ENCODE results near the gene MYH9.

MYH9 gene

DNA sequence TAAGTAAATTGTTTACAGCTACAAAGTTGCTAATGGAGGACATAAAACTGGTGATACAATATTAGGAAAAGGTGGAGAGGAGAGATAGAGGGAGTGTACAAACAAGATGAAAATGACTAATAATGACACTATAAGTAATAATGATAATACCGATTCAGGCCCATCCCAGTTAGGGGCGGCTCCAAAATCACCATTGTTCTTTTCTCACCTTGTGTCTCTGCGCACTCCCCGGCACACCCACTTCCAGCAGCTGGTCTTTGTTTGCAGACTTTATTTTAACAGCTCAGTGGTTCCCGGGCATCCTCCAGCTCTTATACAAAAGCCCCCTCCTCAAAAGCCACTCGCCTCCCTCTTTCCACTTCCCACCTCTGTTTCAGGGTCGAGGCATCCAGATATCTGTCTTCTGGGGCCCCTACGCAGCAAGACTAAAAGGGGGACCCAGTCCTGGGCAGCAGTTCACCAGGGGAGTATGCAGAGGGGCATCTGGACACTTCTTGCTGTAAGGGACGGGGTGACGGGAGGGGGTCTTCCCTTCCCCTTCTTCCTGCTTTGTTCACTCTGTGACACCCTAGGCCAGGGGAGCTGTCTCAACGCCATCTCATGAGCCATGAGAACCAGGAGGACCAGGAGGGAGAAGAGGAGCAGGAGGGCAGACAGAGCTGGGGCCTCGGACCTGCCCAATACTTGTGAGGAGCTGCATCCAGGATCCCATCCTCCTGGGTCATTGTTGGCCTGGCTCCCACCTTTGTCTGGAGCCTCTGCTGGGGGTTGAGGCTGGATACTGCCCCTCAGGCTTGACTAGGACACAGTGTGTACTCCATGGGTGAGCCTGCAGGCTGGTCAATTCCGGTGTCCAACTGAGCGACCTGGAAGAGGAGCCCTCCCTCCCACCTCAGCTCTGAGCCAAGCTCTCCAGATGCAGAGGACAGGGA lies 151.1 kb downstream of the MYH9 start:
- Mint-ChIP-seq H3K9me3 (peaks cover 2% of the 10 kb centered on the region), H3K36me3 (peaks cover 58% of the 10 kb centered on the region), H3K27me3 (no peaks in the 10 kb centered on the region), H3K4me3 (no peak overlapping the region), H3K4me1 (peaks cover 81% of the 10 kb centered on the region), H3K27ac (no peak overlapping the region)
- no peak for ATAC-seq

- Mint-ChIP-seq H3K9me3 (peaks cover 2% of the 10 kb centered on the region), H3K4me1 (peaks cover 81% of the 10 kb centered on the region), H3K27me3 (no peaks in the 10 kb centered on the region), H3K27ac (no peak overlapping the region), H3K4me3 (no peak overlapping the region), H3K36me3 (peaks cover 69% of the 10 kb centered on the region)
- ATAC-seq = no peak
Measured at GRCh38 chr22:36235585-36235984, 152.2 kb downstream of the MYH9 start.

DNA sequence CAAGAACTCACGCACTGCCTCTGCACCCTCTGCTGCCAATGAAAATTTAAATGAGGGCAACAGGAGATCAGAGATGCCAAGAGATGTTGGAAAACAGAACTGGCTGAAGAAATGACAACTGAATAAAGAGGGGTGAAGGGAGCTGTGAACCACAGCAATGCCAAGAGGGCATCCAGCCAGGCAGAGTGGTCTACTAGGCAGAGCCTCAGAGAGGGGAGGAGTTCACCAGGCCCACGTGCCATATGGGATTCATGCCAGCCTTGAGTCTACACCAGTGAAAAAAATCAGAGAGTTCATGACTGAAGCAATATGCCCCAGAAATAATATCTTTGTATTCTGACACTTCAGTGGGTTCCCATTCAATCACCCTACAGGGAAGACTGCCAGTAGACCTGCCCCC lies 152.8 kb downstream of the MYH9 start:
- Mint-ChIP-seq H3K27me3 (no peaks in the 10 kb centered on the region), H3K36me3 (peaks cover 74% of the 10 kb centered on the region), H3K9me3 (peaks cover 2% of the 10 kb centered on the region), H3K27ac (no peak overlapping the region), H3K4me3 (no peak overlapping the region), H3K4me1 (peaks cover 78% of the 10 kb centered on the region)
- ATAC-seq = no peak

DNA sequence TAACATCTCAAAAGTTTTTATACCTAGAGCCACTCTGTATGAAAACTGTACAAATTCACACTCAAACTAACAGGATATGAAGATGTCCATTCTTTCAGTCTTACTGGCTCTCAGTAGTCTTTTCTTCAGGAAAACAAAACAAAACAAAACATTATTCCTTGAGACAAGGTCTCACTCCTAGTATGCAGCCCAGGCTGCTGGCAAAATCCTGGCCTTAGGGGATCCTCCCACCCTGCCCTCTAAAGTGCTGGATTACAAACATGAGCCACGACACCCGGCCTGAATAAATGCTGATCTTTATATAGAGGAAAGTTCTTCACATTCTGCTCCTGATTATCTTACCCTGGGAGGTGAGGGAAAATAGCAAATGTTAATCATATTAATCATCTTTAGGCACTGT lies 153.6 kb downstream of the MYH9 start:
- no peaks in the 10 kb centered on the region for H3K27me3 Mint-ChIP-seq
- H3K4me1 Mint-ChIP-seq = peaks cover 71% of the 10 kb centered on the region
- no peak overlapping the region for H3K4me3 Mint-ChIP-seq
- peaks cover 2% of the 10 kb centered on the region for H3K9me3 Mint-ChIP-seq
- H3K36me3 Mint-ChIP-seq = peaks cover 81% of the 10 kb centered on the region
- no peak for ATAC-seq
- peak overlapping the region; percentile 29 for H3K27ac Mint-ChIP-seq

DNA sequence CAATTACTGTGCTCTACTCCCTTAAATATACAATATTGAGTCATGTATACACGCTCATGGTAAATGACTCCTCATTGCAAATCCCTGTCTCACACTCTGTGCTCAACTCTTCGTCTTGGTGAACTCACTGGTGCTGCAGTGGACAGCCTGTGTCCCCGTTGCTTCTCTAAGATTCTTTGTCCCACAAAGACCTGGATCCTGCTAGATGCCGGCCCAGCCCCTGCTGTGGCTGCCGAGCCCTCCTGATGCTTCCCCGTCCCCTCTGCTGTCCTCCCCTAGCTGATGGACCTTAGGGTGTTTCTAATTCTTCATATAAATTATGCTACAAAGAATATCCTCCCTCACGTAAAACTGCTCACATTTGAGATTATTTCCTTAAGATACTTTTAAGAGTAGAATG lies 154.0 kb downstream of the MYH9 start:
- H3K27me3 Mint-ChIP-seq = no peaks in the 10 kb centered on the region
- H3K9me3 Mint-ChIP-seq = peaks cover 2% of the 10 kb centered on the region
- H3K36me3 Mint-ChIP-seq = peaks cover 86% of the 10 kb centered on the region
- no peak for ATAC-seq
- peaks cover 66% of the 10 kb centered on the region for H3K4me1 Mint-ChIP-seq
- H3K27ac Mint-ChIP-seq = peak overlapping the region; percentile 67
- no peak overlapping the region for H3K4me3 Mint-ChIP-seq

DNA sequence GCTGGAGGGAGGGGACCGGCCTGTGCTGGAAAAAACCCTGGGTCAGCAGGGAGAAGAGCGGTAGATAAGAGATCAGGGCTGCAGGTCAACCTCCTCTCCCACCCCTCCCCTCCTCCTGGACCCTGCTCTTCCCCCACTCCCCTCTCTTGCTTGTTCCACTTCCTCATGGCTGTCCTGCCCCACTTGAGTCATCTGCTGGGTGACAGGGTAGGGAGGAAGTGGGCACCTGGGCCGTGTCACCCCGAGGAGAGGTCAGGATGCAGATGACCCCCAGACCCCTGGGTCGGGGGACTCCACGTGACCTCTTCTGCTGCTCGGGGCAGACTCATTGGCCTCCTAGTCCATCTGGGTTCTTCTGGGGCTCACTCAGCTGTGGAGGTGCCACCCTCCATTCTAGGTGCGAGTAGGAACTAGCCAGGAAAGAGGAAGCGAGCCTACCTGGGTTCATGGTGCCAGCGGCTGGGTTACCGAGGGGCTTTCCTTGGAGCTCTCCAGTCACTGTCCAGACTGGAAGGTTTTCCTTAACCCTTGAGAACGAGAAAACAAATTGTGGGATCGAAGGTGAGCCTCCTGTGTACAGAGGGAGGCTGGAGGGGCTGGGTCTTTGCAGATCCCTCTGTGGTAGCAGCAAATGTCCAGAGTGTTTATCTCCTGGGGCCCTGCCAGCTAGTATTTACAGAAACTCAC lies 154.9 kb downstream of the MYH9 start:
- Mint-ChIP-seq H3K36me3 (peaks cover 87% of the 10 kb centered on the region), H3K9me3 (peaks cover 2% of the 10 kb centered on the region)
- peak; percentile 76 for ATAC-seq

More for the DNA sequence above, 154.9 kb downstream of the MYH9 start:
- no peaks in the 10 kb centered on the region for H3K27me3 Mint-ChIP-seq
- H3K27ac Mint-ChIP-seq = peak overlapping the region; percentile 67
- H3K4me3 Mint-ChIP-seq = no peak overlapping the region
- peaks cover 57% of the 10 kb centered on the region for H3K4me1 Mint-ChIP-seq

Measured in stimulated activated memory B cell treated with anti-CD40 and anti-IgM and Interleukin-4, amounts not matched to agents 10 μg/mL and 1 μg/mL and 100 μg/mL, for 72 hours (primary cell).